Measurements from ENCODE around the gene TRIML2. TPM values are rescaled to one million over a fixed set of nuclear protein-coding genes. Genes with fewer than 3 reads are reported as not detected.

TRIML2 gene
- total and polyA plus RNA-seq, 8 donors = not detected

DNA sequence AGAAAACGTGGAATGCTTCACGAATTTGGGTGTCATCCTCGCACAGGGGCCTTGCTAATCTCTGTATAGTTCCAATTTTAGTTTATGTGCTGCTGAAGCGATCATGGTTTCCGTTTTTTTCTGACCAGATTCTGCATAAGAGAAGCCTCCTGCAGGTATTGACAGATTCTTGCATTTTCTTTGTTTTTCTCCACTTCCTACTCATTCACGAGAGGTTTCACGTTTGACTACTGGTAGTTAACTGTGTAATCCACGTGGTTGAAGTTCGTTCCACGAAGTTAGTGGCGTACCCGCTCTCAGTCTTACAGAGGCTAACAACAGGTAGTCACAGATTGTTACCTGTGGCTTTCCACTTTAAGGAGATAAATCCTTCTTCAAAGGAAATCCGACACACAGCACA, 12.1 kb upstream of the TRIML2 start:
- no peaks in the 10 kb centered on the region for H3K4me1 ChIP-seq
- H3K36me3 ChIP-seq = no peaks in the 10 kb centered on the region
- H3K4me3 ChIP-seq = no peak overlapping the region
- DNase-seq = no peak
- TF ChIP-seq POLR2AphosphoS5 (IDR thresholded peaks at IDR 0.05) = no peak
- H3K27ac ChIP-seq = no peak overlapping the region
- H3K9me3 ChIP-seq = no peaks in the 10 kb centered on the region
- 58 to 72% (median 68%) methylated on average over 13 of the region's 13 CpGs for WGBS, 5 donors
- no peaks in the 10 kb centered on the region for H3K27me3 ChIP-seq
- intact Hi-C loops (cut with DNase I; ENCODE audit: low total_unique reads) = no loop called here

DNA sequence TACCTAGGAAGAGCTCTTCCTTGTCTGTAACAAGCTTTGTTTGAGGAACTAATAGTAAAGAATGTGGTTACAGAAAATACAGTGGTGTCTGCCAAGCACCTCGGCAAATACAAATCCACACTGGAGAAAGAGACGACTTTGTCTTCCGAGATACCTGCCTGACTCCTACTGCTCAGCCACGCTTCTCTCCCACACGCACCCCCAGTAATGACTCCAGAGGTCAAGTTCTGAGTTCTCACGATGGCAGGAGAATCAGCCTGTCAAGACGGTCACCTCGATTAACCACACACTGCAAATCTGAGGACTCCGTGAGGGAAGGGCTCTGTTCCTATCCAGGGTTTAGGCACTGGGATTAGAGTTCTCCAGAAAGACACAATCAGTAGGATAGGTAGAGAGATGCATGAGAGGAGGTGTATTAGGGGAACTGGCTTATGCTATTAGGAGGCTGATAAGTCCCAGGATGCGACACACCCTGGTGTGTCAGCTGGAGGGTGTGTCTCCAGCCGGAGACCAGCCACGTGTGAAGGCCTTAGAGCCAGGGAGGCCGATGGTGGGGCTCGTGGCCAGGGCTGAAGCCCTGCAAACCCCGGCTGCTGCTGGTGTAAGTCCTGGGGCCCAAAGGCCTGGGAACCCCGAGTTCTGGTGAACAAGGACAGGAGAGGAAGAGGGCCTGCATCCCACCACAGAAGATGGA, 8.4 kb upstream of the TRIML2 start:
- H3K27me3 ChIP-seq = no peaks in the 10 kb centered on the region
- WGBS, 5 donors = 68 to 87% (median 74%) methylated on average over 16 of the region's 16 CpGs
- DNase-seq = no peak
- intact Hi-C loops (cut with DNase I; ENCODE audit: low total_unique reads) = no loop called here
- no peaks in the 10 kb centered on the region for H3K9me3 ChIP-seq
- no peak overlapping the region for H3K27ac ChIP-seq
- H3K4me3 ChIP-seq = no peak overlapping the region
- no peaks in the 10 kb centered on the region for H3K36me3 ChIP-seq
- no peaks in the 10 kb centered on the region for H3K4me1 ChIP-seq
- TF ChIP-seq, protein P1, sequence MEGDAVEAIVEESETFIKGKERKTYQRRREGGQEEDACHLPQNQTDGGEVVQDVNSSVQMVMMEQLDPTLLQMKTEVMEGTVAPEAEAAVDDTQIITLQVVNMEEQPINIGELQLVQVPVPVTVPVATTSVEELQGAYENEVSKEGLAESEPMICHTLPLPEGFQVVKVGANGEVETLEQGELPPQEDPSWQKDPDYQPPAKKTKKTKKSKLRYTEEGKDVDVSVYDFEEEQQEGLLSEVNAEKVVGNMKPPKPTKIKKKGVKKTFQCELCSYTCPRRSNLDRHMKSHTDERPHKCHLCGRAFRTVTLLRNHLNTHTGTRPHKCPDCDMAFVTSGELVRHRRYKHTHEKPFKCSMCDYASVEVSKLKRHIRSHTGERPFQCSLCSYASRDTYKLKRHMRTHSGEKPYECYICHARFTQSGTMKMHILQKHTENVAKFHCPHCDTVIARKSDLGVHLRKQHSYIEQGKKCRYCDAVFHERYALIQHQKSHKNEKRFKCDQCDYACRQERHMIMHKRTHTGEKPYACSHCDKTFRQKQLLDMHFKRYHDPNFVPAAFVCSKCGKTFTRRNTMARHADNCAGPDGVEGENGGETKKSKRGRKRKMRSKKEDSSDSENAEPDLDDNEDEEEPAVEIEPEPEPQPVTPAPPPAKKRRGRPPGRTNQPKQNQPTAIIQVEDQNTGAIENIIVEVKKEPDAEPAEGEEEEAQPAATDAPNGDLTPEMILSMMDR (IDR thresholded peaks at IDR 0.05) = no peak
- no peak for TF ChIP-seq POLR2AphosphoS5 (IDR thresholded peaks at IDR 0.05)
- no peak for TF ChIP-seq POLR2A (IDR thresholded peaks at IDR 0.05)
- no peak for TF ChIP-seq EP300 (IDR thresholded peaks at IDR 0.05)

DNA sequence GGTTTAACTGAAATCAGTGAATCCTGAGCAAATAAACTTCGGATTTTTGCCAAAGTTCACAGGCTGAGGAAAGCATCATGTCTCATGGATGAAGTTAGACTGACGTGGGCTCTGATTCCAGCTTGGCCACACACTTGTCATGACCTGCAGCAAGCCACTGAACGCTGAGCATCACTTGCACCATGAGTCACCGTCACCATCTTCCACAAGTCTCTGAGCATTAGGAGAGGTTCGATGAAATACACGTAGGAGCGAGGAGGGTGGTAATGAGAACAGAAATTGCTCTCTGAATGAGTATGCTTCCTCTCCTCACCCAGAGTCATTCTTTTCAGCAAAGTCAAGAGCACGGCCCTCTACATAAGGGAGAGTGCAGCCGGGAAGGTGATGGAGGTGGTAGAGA, 3.8 kb upstream of the TRIML2 start:
- H3K9me3 ChIP-seq = no peaks in the 10 kb centered on the region
- H3K36me3 ChIP-seq = no peaks in the 10 kb centered on the region
- no peak for TF ChIP-seq POLR2AphosphoS5 (IDR thresholded peaks at IDR 0.05)
- TF ChIP-seq, protein P1 (IDR thresholded peaks at IDR 0.05) = no peak
- no peak for TF ChIP-seq POLR2A (IDR thresholded peaks at IDR 0.05)
- no peak for TF ChIP-seq EP300 (IDR thresholded peaks at IDR 0.05)

DNA sequence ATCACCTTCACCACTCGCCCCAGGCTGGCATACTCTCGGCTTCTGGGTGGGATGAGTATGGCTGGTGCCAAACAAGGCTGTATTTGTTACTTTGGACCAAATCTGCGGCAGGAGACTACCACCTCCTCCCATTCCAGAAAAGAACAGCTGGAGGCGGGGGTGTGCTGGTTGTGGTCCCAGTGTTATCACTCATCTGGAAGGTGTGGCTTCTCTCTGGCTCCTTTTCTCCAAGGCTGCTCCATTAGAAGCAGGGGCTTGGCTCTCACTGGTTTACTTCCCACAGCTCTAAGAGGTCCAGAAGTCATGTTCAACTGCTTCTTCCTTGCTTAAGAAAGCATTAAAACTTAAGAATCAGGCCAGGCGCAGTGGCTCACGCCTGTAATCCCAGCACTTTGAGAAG, 2.6 kb upstream of the TRIML2 start:
- no peaks in the 10 kb centered on the region for H3K27me3 ChIP-seq
- H3K9me3 ChIP-seq = peaks cover 0 to 1% (median 0%) of the 10 kb centered on the region in 4 donors
- H3K36me3 ChIP-seq = no peaks in the 10 kb centered on the region
- 70 to 83% (median 80%) methylated on average over 6 of the region's 6 CpGs for WGBS, 5 donors
- no peak overlapping the region for H3K27ac ChIP-seq
- H3K4me1 ChIP-seq = no peaks in the 10 kb centered on the region
- DNase-seq = peak in 1 of 2 donors; percentile 14
- no peak overlapping the region for H3K4me3 ChIP-seq
- intact Hi-C loops (cut with DNase I; ENCODE audit: low total_unique reads) = no loop called here
- TF ChIP-seq EP300 (IDR thresholded peaks at IDR 0.05) (no peak), POLR2A (IDR thresholded peaks at IDR 0.05) (no peak)
- TF ChIP-seq, protein P1 (IDR thresholded peaks at IDR 0.05) = no peak

More for the DNA sequence above, 3.8 kb upstream of the TRIML2 start:
- DNase-seq = no peak
- intact Hi-C loops (cut with DNase I; ENCODE audit: low total_unique reads) = no loop called here
- no peaks in the 10 kb centered on the region for H3K27me3 ChIP-seq
- no peak overlapping the region for H3K4me3 ChIP-seq
- H3K27ac ChIP-seq = no peak overlapping the region
- no peaks in the 10 kb centered on the region for H3K4me1 ChIP-seq
- WGBS, 5 donors = 78 to 88% (median 84%) methylated on average over 9 of the region's 9 CpGs

DNA sequence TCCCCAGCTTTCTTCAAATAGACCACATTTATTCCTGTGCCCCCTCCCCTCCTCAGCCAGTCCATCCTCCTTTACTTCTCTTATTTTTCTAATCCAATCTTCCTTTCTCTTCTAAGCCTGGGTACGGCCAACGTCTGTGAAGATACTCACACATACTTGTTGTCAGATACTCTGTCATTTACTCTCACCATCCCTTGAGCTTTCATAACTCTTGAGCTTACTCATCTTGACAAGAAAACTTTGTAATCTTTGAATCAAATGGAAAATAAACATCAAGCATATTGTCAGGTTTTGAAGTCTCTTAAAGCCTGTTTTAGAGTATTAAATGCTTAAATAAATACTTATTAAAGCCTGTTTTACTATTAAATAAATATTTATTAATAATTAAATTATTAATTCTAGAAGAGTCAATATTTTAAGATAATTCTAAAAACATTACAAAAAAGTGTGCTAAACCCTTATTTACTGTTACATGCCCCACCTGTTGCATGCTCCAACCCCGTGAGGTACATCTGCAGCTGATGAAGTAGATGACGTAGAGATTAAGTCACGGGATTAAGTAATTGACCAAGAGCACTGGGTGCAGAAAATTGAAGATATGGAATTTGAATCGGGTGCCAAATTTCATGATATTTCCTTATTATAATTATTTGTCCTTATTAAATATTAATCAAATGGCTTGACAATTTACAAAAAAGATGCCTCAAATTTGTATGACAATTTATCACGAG, 1.5 kb upstream of the TRIML2 start:
- Histone ChIP-seq H3K4me1 (no peaks in the 10 kb centered on the region), H3K27me3 (no peaks in the 10 kb centered on the region), H3K27ac (no peak overlapping the region), H3K4me3 (no peak overlapping the region), H3K9me3 (peaks cover 0 to 10% (median 4%) of the 10 kb centered on the region in 4 donors), H3K36me3 (no peaks in the 10 kb centered on the region)
- 60 to 74% (median 69%) methylated on average over 7 of the region's 7 CpGs for WGBS, 5 donors
- intact Hi-C loops (cut with DNase I; ENCODE audit: low total_unique reads) = no loop called here
- no peak for DNase-seq
- TF ChIP-seq POLR2A (IDR thresholded peaks at IDR 0.05) (no peak), POLR2AphosphoS5 (IDR thresholded peaks at IDR 0.05) (no peak), EP300 (IDR thresholded peaks at IDR 0.05) (no peak)
- TF ChIP-seq, protein P1 (IDR thresholded peaks at IDR 0.05) = no peak
